ENCODE results near the gene CXCL3.

The CXCL3 gene

GRCh38 chr4:74055096-74055495, 16.6 kb upstream of the CXCL3 start:
- no peak for DNase-seq

GRCh38 chr4:74054483-74055047, 16.1 kb upstream of the CXCL3 start:
- DNase-seq, result peak; percentile 90

GRCh38 chr4:74047152-74047551, 8.7 kb upstream of the CXCL3 start:
- no peak for DNase-seq

DNA sequence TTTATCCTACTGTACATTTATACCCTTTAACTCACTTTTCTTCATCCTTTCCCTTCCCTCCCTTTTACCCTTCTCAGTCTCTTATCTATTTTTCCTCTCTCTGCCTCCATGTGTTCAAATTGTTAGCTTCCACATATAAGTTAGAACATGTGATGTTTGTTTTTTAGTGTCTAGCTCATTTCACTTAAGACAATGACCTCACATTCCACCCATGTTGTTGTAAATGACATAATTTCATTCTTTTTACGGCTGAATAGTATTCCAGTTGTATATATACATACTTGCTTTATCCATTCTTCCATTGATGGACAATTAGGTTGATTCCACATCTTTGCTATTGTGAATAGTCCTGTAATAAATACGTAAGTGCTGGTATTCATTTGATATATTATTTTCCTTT, 7.3 kb upstream of the CXCL3 start:
- DNase-seq, result no peak

- no peak for DNase-seq
Observed at GRCh38 chr4:74045247-74045646, 6.8 kb upstream of the CXCL3 start.

- no peak for DNase-seq
Observed at GRCh38 chr4:74044677-74045076, 6.2 kb upstream of the CXCL3 start.

GRCh38 chr4:74042681-74043080, 4.2 kb upstream of the CXCL3 start:
- no peak for DNase-seq

- no peak for DNase-seq
Observed at GRCh38 chr4:74041418-74041817, 2.9 kb upstream of the CXCL3 start.

- no peak for DNase-seq
Observed at GRCh38 chr4:74039315-74039763, 850 bp upstream of the CXCL3 start.

GRCh38 chr4:74038086-74038424, 434 bp downstream of the CXCL3 start:
- no peak for DNase-seq

GRCh38 chr4:74037076-74037955, 1.2 kb downstream of the CXCL3 start:
- DNase-seq, result no peak

DNA sequence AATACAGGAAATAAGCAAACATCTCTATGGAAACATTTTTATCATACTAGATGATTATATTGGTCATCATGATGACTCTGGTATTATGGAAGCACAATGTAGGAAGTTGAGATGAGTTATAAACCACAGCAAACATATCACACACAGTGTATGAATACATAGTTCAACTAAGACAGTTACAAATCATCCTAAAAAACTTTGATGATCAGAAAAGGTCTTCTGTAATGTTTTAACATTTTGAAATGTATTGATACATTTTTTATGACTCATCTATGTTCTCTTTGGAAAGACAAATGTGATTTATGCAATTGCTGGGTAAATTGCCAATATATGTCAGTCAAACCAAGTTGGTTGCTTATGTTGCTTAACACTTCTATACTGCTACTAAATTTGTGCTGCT, 4.8 kb downstream of the CXCL3 start:
- no peak for DNase-seq

- DNase-seq, result no peak
Observed at GRCh38 chr4:74032064-74032463, 6.4 kb downstream of the CXCL3 start.

DNA sequence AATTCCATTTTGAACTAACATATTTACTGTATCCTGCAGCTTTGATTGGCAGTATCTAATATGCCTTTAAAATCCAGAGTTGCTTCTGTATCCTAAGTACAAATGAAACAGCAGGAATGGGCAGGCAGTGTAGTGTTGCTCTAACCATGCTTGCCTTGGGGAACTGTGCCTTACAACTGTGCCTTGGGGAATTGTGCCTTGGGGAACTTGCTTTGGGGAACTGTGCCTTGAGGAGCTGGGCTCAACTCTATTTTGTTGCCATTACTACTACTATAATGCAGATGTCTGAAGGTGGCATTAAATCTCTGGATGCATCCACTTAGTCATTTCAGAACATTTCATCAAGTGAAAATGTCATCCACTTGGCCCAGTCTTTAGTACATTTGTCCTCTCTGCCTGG, 6.9 kb downstream of the CXCL3 start:
- DNase-seq, result no peak

DNA sequence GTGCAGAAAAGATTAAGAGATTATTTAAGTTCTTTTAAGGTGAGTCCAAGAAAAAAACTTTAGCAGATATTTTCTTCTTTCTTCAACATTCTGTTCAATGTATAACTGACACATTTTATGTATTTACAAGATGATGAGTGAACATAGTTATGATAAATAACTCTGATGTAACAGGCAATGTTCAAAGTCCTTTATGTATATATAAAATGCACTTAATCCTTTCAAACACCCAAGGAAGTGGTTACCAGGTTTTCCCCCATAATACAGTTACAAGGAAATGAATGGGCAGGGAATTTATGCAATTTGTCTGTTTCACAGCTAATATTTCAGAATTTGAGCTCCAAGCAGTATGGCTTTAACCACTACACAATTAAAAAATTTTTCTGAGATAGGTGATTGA, 8.2 kb downstream of the CXCL3 start:
- no peak for DNase-seq

- no peak for DNase-seq
Observed at GRCh38 chr4:74028504-74028903, 10.0 kb downstream of the CXCL3 start.

DNA sequence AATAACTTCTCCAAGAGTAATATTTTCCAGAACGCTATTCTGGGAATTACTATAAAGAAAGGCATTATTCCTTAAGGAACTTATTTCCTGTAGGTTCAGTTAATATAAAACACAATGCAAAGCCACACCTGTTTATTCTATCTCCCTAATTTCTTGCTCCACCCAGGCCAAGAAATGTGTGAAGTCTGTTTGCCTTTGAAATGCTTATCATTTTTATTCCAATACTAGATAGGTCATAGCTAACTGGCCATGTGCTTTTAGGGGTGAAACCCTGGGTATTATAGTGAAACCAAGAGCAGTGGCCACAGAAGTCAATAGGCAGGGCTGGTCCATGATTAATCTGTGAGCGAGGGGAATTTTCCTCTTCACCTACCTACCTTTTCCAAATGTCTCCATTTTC, 14.8 kb downstream of the CXCL3 start:
- DNase-seq, result no peak

GRCh38 chr4:74021601-74022000, 16.9 kb downstream of the CXCL3 start:
- DNase-seq, result no peak

DNA sequence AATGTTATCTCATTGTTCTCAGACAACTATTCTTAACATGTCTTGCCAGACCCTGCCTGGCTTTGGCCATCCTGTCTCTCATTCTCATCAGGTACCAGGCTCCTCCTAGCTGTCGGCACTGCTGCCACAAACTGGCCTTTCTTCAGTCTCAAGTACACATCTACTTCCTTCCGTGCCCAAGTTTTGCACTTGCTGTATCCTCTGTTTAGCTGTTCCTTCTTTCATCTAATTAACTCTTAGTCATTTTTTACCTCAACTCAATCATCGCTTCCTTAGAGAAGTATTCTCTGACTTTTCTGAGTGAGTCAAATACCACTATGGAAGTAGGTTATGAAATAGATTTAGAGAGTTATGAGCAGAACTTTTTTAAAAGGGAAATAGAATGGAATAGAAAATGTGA, 19.7 kb downstream of the CXCL3 start:
- DNase-seq, result no peak

DNA sequence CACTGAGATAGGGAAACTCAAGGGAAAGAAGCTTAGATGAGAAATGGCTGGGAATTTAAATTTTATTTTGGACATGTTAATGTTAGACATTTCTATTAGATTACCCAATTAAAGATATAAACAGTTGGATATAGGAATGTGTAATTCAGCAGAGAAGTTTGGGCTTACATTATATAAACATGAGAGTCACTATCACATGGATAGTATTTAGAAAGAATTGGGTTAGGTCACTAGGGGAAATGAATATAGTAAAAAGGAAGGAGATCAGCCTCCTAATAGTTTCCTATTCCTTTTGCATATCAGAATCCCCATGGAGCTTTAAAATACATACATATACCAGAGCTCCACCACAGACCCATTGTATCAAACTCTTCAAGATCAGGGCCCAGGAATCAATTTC, 20.4 kb downstream of the CXCL3 start:
- no peak for DNase-seq

DNA sequence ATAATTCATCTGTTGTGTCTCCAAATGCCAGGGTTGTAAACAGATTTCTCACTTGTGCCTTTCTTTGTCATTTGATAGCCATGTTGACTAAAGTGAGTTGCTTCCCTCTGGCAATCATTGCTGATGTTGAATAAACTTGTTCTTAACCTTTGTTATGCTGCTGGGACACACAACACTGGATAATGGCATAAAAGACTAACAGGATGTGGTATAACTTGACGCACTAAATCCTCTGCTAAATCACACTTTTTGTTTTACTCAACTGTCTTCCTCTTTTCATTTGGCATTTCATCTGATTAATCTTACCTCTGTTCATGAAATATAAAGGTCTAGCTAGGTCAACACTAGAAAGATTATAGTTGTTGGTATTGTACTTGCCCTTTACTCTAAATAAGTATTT, 22.4 kb downstream of the CXCL3 start:
- DNase-seq, result no peak

DNA sequence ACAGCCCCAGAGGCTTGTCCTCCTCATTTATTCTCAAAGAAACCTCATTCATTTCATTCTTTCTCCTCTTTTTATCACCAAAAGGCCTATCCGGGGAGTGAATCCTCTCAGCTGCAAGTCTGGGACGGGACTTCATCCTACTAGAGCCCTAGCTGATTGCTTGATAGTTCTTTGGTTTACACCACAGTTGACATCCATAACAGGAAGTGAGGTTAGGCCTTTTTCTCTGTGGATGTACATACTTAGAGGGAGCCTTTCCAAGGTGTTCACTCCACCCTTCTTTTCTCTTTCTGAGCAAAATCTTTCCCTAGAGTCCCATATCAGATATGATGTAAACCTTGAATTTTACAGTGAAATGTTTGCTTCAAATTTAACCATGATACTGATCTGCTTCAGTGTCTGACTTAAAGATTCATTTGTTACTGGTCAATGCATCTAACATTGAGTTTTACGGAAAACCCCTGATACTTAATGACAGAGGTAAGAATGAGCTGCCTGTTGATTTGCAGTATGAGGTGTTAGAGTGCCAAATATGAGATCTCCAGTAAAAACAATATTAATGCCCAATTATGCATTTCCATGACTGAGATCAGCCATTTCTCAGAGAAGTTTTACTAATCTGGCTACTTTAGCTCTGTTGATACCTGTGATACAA, 23.2 kb downstream of the CXCL3 start:
- DNase-seq, result no peak

DNA sequence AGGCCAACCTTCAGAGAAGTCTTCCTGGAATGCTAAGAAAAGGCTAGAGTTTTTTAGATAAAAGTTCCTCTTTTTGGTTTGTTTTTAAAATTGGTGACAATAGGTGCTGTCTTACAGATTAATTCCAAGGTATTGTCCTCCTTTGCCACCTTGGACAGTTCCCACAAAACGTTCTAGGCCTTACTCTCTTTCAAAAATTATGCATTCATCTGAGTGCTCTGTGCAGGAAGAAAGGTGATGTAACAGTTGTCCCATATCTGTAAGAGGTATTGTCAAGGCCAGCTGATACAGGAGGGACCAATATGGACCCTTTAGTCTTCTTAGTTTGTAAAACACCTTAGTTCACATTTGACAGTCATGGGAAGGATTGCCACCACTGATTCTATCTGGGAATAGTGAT, 24.2 kb downstream of the CXCL3 start:
- no peak for DNase-seq

GRCh38 chr4:74013264-74013663, 25.2 kb downstream of the CXCL3 start:
- no peak for DNase-seq

All from DMS79 treated with DMSO at 0.1 percent for 48 hours (cell line).